Endothelial cell of umbilical vein (primary cell): Measurements from ENCODE around the gene C20orf141. TPM values are rescaled to one million over a fixed set of nuclear protein-coding genes. Genes with fewer than 3 reads are reported as not detected.
"Not testable (repeated sequence)": the region's sequence is repeated elsewhere in the genome, so short reads cannot be mapped to it uniquely, and the experiment has no call there.

Experiments used
- BruUV-seq: library from RNA; stranded (reverse); fragments of 400-500 nt; replicated peaks from 2 replicates; lab custom pipeline; 2021; lab: Mats Ljungman, UMichigan
- CTCF ChIA-PET: fragments of 300-600, 350-600 bp; sonication (Branson Sonifier 250); formaldehyde crosslinking; loops from one replicate; lab custom pipeline; 2021; ENCODE audit warnings: antibody characterized with exemption, inconsistent platforms; lab: Charles Lee
- POLR2A ChIA-PET: fragments of 300-600, 350-600 bp; sonication (Branson Sonifier 250); formaldehyde crosslinking; loops from one replicate; lab custom pipeline; 2021; ENCODE audit warnings: antibody characterized with exemption, inconsistent platforms; lab: Charles Lee
- DNase-seq: peaks from one replicate; pipeline ENCODE4 v3.0.0-alpha.2; 2011; ENCODE audit warnings: low read depth, low spot score
- FAIRE-seq: peaks from 2 replicates; lab custom pipeline; 2011; peaks lifted over from hg19 to GRCh38; lab: Jason Lieb, UNC
- H2AFZ ChIP-seq: 2 replicates; pipeline ENCODE4 v1.6.0; 2012; ENCODE audit warnings: low read depth, low read length, control low read depth, inconsistent platforms
- H3K27ac ChIP-seq: 2 replicates; pipeline ENCODE4 v1.5.1; 2011; ENCODE audit warnings: low read depth, mild to moderate bottlenecking, control low read depth, low read length, moderate library complexity; ENCODE audit not compliant: insufficient read depth
- H3K27me3 ChIP-seq, 2 experiments: 2 replicates each; pipeline versions ENCODE4 v1.6.0 to v1.6.1; 2011; ENCODE audit warnings: low read length in 2 of 2, mixed read lengths in 1 of 2; ENCODE audit not compliant: control insufficient read depth in 2 of 2, insufficient read depth in 2 of 2
- H3K36me3 ChIP-seq, 2 experiments: 2 replicates in 1 of 2; 3 replicates in 1 of 2; pipeline ENCODE4 v1.5.1; 2011; ENCODE audit warnings: low read length in 2 of 2, mild to moderate bottlenecking in 1 of 2, moderate library complexity in 1 of 2; ENCODE audit not compliant: control insufficient read depth in 2 of 2, insufficient read depth in 2 of 2; ENCODE audit errors: extremely low read depth in 1 of 2
- H3K4me1 ChIP-seq: 3 replicates; pipeline ENCODE4 v1.5.1; 2011; ENCODE audit warnings: mild to moderate bottlenecking, low read length; ENCODE audit not compliant: control insufficient read depth, insufficient read depth; ENCODE audit errors: extremely low read depth
- H3K4me2 ChIP-seq: 2 replicates; pipeline ENCODE4 v1.6.1; 2011; ENCODE audit warnings: low read length, control low read depth, mixed read lengths; ENCODE audit not compliant: insufficient read depth
- H3K4me3 ChIP-seq, 3 experiments: fragments of 200-600 bp in 1 of 3; sonication (generic), shearing (Covaris generic) in 1 of 3; replicated peaks in 1 of 3; 2 replicates each; pipeline ENCODE4 v1.5.1; 2011 to 2016; ENCODE audit warnings: control low read depth in 3 of 3, low read length in 3 of 3, mild to moderate bottlenecking in 2 of 3, inconsistent platforms in 1 of 3, low read depth in 1 of 3, moderate library complexity in 1 of 3; ENCODE audit not compliant: insufficient read depth in 1 of 3
- H3K79me2 ChIP-seq: 2 replicates; pipeline ENCODE4 v1.6.0; 2012; ENCODE audit warnings: low read length, inconsistent platforms; ENCODE audit not compliant: control insufficient read depth, insufficient read depth
- H3K9ac ChIP-seq: replicated peaks from 2 replicates; pipeline ENCODE3; 2011; ENCODE audit warnings: low read length, control low read depth; ENCODE audit not compliant: insufficient read depth; ENCODE audit errors: extremely low read depth
- H3K9me1 ChIP-seq: replicated peaks from 3 replicates; pipeline ENCODE4 v1.6.0; 2011; ENCODE audit warnings: mild to moderate bottlenecking, low read length; ENCODE audit not compliant: control insufficient read depth, insufficient read depth; ENCODE audit errors: extremely low read depth
- H3K9me3 ChIP-seq: replicated peaks from 2 replicates; pipeline ENCODE4 v1.5.1; 2012; ENCODE audit warnings: low read length, inconsistent platforms; ENCODE audit not compliant: control insufficient read depth, insufficient read depth
- H4K20me1 ChIP-seq: replicated peaks from 2 replicates; pipeline ENCODE3; 2011; ENCODE audit warnings: mild to moderate bottlenecking, low read length; ENCODE audit not compliant: control insufficient read depth, insufficient read depth; ENCODE audit errors: extremely low read depth
- GATA2 ChIP-seq: IDR thresholded peaks from 2 replicates; pipeline ENCODE4 v1.7.0; 2011; ENCODE audit warnings: low read depth, mild to moderate bottlenecking, moderate library complexity, mixed read lengths, low read length; ENCODE audit not compliant: insufficient read length, insufficient read depth
- JUN ChIP-seq: IDR thresholded peaks from 2 replicates; pipeline ENCODE4 v1.6.1; 2011; ENCODE audit warnings: borderline replicate concordance, low read depth; ENCODE audit not compliant: insufficient read length, insufficient read depth
- MAX ChIP-seq: IDR thresholded peaks from 2 replicates; pipeline ENCODE4 v1.6.1; 2011; ENCODE audit not compliant: insufficient read depth, insufficient read length
- MYC ChIP-seq: IDR thresholded peaks from one replicate; pipeline ENCODE4 v1.6.1; 2011; ENCODE audit warnings: mild to moderate bottlenecking, low read depth, low read length
- POLR2AphosphoS5 ChIP-seq: IDR thresholded peaks from 2 replicates; pipeline ENCODE4 v1.6.1; 2012; ENCODE audit warnings: low read depth, mild to moderate bottlenecking, control low read depth, low read length, moderate library complexity; ENCODE audit not compliant: insufficient read depth
- dilution Hi-C: fragments of 300-500 bp; cut with MboI; formaldehyde crosslinking; loops from one replicate; pipeline ENCODE4 v1.15.0; 2019; ENCODE audit warnings: low sequenced_read_pairs; ENCODE audit not compliant: extremely low pct_ligation_motif_present
- intact Hi-C: fragments of 100-400 bp; cut with micrococcal nuclease; formaldehyde crosslinking; loops from one replicate; pipeline ENCODE4 v1.10.0; 2022
- polyA plus RNA-seq, 4 experiments: library from polyadenylated mRNA; depleted of rRNA in 3 of 4; stranded (reverse) in 3 of 4; unstranded in 1 of 4; fragments of >200 nt; gene quantifications; 2 replicates each; pipeline versions ENCODE4 v1.2.1 to v1.2.3, GENCODE V29; 2011 to 2012; ENCODE audit warnings: missing spikeins in 1 of 4
- total RNA-seq: library from RNA; stranded (reverse); gene quantifications from 2 replicates; pipeline ENCODE4 v1.2.3, GENCODE V29; 2021

The C20orf141 gene
- total and polyA plus RNA-seq, 2 donors (not counting 3 experiments of a cell fraction or from before 2014, with no cell fraction given): not detected

- FAIRE-seq (no peak), DNase-seq (no peak)
- intact Hi-C loops (no loop called here), dilution Hi-C loops (no loop called here)
- H3K9me1 ChIP-seq: no peaks in the 10 kb centered on the region
- no peak for TF ChIP-seq MAX
- no peak for TF ChIP-seq POLR2AphosphoS5
- no peak for TF ChIP-seq MYC
- no peak for TF ChIP-seq GATA2
- no peak for TF ChIP-seq JUN
- ChIA-PET POLR2A (no interaction called here), CTCF (interaction anchor here (1.0 kb wide), 1 partner anchor 9 kb away, joined by 4 read pairs; no protein-coding TSS in a partner anchor)
- no TSS peak for BruUV-seq
- H3K9ac ChIP-seq: no peak overlapping the region
- H3K4me2 ChIP-seq: no peak overlapping the region
- no peaks in the 10 kb centered on the region for H3K36me3 ChIP-seq
- H3K27ac ChIP-seq: no peak overlapping the region
- no peak overlapping the region for H2AFZ ChIP-seq
- no peaks in the 10 kb centered on the region for H3K9me3 ChIP-seq
- H4K20me1 ChIP-seq: no peaks in the 10 kb centered on the region
- peaks cover 6% of the 10 kb centered on the region for H3K4me1 ChIP-seq
- peaks cover 3 to 33% of the 10 kb centered on the region in 2 experiments for H3K27me3 ChIP-seq
- H3K4me3 ChIP-seq: no peak overlapping the region
- H3K79me2 ChIP-seq: no peaks in the 10 kb centered on the region
Observed at GRCh38 chr20:2829376-2829775, 14.6 kb downstream of the C20orf141 start.

GRCh38 chr20:2831206-2831605 lies 16.4 kb downstream of the C20orf141 start:
- DNase-seq, H4K20me1 ChIP-seq, H3K4me3 ChIP-seq, POLR2A ChIA-PET, H3K36me3 ChIP-seq, H3K9me3 ChIP-seq, FAIRE-seq, H3K27ac ChIP-seq, H3K79me2 ChIP-seq, H3K4me1 ChIP-seq, H3K4me2 ChIP-seq, H3K9me1 ChIP-seq, BruUV-seq, intact Hi-C loops, H2AFZ ChIP-seq, H3K9ac ChIP-seq, dilution Hi-C loops: not testable (repeated sequence)
- peaks cover 3 to 26% of the 10 kb centered on the region in 2 experiments for H3K27me3 ChIP-seq
- CTCF ChIA-PET: interaction anchor here (1.3 kb wide), 1 partner anchor 78 kb away, joined by 3 read pairs; no protein-coding TSS in a partner anchor
